GM19043 (cell line): ENCODE data around the gene TRIM58.

ENCODE experiments used
- ATAC-seq: cut with Tn5 transposase; IDR thresholded peaks from one replicate; pipeline ENCODE4 v1.9.1; 2021; ENCODE audit warnings: low read depth; ENCODE audit not compliant: unreplicated experiment

Gene TRIM58

GRCh38 chr1:247883346-247883745 lies 26.4 kb downstream of the TRIM58 start:
- no peak for ATAC-seq

- no peak for ATAC-seq
Observed at GRCh38 chr1:247884797-247885413, 27.9 kb downstream of the TRIM58 start.

DNA sequence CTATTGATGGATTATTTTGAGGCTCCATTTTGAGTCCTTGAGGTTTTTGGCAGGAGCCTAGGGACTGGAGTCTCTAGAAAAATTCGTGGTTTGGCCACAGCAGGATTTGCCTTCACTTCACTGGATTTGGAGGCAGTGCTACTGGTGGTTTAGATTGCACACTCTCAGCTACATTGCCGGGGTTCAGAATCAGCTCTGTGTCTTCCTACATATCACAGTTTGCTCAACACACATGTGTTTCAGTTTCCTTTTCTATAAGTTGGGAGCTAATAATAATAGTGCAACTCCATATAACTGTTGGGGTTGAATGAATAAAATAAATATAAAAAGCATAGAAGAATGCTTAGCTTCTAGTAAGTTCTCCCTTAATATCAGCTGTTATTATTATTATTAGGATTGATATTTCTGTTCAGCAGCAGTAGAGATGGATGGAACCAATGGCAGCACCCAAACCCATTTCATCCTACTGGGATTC lies 38.2 kb downstream of the TRIM58 start, which contains the start of gene OR2W3:
TSS of gene OR2W3 (plus strand) at position 425 of the 475 bp plus-strand sequence. CDS start at position 425, 0 bp downstream.
- ATAC-seq: no peak

GRCh38 chr1:247895976-247896375 lies 39.0 kb downstream of the TRIM58 start:
- ATAC-seq: no peak

DNA sequence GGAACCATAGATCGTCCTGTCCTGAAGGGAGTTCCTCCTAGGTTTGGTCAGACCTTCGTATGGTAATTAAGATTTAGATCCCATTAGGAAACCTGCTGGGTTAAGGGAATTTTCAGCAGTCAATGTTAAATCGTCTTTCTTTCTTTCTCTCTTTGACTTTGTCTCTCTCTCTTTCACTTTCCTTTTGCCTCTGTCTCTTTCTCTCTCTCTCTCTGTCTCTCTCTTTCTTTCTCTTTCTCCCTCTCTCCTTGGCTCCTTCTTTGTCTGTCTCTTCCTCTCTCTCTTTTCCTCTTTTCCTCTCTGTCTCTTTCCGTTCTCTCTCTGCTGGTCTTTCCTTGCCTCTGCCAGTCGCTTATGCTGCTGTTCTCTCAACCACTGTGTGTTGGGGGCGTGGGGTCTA lies 47.1 kb downstream of the TRIM58 start:
- no peak for ATAC-seq

GRCh38 chr1:247905181-247905580 lies 48.2 kb downstream of the TRIM58 start:
- no peak for ATAC-seq

DNA sequence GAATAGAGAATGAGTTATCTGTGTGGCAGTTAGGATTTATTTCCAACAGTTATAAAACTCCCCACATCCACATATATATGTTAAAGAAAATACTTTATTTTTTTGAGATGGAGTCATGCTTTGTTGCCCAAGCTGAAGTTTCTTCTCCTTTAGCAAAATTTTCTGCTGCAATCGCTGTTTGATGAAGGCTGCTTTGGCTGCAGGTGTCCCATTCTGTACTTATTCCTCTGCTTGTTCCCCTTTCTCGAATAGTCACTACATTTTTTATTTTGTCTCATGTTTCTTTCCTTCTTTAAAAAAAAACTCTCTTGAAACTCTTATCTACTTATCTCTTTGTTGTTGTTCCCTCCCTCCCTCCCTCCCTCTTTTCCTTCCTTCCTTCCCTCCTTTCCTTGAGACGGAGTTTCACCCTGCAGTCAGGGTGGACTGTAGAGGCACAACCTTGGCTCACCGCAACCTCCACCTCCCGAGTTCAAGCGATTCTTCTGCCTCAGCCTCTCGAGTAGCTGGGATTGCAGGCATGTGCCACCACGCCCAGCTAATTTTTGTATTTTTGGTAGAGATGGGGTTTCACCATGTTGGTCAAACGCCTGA lies 49.0 kb downstream of the TRIM58 start:
- ATAC-seq: no peak

DNA sequence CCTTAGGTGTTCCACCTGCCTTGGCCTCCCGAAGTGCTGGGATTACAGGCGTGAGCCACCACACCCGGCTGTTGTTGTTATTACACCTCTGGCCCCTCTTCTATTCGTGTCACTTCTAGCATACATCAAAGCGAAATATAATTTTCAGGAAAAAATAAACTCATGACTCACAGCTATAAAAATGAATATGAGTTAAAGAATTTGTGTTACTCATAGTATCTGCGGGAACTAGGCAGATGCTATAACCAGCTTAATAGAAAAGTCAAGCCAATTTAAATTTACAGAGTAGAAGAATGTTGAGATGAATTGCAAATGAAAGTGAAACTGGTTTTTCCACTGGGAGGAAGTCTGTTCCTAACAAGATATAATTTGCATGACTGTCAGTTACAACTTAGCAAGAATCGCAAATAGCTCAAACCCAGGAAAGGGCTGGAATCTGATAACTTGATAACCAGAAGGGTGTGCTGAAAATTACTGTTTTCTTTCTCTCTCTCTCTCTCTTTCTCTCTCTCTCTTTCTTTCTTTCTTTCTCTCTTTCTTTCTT lies 49.6 kb downstream of the TRIM58 start:
- no peak for ATAC-seq

DNA sequence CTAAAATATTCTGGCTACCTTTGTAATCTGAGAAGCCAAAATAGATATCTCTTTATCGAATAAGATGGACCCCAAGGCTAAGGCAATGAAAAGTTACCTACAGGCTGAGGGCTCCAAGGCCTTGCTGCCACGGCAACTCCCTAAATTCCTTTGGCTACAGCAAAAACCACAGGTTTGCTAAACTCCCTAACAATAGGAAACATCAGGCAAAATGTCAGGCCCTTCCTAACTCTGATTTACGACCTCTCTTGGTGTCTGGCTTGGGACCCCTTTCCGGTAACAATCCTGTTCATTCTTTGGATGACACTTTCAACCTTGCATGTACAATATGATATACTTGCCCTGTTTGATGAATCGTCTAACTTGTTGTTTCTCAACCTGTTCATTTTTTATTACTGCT lies 51.8 kb downstream of the TRIM58 start:
- no peak for ATAC-seq

DNA sequence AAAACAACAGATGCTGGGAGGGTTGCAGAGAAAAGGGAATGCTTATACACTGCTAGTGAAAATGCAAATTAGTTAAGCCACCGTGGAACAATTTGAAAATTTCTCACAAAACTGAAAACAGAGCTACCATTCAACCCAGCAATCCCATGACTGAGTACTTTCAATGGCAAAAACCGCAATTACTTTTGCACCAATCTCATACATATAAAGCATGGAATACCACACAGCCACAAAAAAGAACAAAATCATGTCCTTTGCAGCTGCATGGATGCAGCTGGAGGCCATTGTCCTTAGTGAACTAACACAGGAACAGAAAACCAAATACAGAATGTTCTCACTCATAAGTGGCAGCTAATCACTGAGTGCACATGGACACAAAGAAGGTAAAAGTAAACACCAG lies 56.8 kb downstream of the TRIM58 start:
- no peak for ATAC-seq

GRCh38 chr1:247914941-247915662 lies 58.1 kb downstream of the TRIM58 start:
- ATAC-seq: no peak

GRCh38 chr1:247919952-247920351 lies 63.0 kb downstream of the TRIM58 start, which contains the start of gene OR2T8:
Gene OR2T8 (plus strand): TSS chr1:247920252. CDS start chr1:247921018, 766 bp downstream.
- no peak for ATAC-seq

DNA sequence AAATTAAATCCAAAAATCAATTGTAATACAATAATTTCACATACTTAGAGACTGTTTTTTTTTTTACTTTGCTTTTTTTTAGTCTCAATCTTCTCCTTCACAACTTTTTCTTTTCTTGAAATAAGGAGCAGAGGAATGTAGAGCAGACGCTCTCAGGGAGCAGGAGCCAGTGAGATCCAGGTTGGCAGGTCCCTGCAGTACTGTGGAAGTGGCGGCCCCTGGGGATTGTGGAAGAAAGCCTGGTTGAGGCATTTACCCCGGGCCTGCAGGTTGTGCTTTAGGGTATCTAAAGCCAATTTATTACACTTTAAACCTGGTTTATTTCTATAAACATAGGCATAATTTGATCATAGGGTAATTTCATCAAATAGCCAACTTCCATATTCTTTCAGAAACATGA lies 67.0 kb downstream of the TRIM58 start:
- ATAC-seq: no peak

DNA sequence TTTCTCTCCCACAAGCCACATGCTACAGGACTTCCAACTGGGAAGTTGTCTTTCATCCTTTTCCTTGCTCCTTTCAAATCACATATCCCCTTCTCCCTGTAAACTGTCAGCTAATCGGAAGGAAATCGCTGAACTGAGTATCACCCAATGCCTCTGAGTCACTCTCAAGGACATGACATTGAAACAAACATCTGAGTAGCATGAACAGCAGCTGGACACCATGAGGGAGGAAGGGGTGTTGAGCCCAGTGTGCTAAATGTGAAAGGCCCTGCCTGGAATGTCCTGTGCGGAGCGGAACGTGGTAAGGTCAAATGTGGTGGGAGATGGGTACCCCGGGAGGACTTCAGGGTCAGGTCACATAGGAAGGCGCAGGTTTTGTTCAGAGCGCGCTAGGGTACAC lies 67.9 kb downstream of the TRIM58 start, which contains the start of gene OR2AJ1:
TSS of gene OR2AJ1 (plus strand) at position 22 of the 400 bp plus-strand sequence. CDS start 8,880 bp downstream, outside the sequence.
- ATAC-seq: no peak
